Ramos (cell line): Measurements from ENCODE around the gene GOLGB1.
"Not testable (repeated sequence)": the region's sequence is repeated elsewhere in the genome, so short reads cannot be mapped to it uniquely, and the experiment has no call there.

ENCODE experiments used
- in situ Hi-C: fragments of 300-500 bp; cut with MboI; formaldehyde crosslinking; loops from one replicate; pipeline ENCODE4 v1.14.3; 2022; ENCODE audit warnings: low sequenced_read_pairs; ENCODE audit not compliant: unreplicated experiment

GOLGB1 gene

DNA sequence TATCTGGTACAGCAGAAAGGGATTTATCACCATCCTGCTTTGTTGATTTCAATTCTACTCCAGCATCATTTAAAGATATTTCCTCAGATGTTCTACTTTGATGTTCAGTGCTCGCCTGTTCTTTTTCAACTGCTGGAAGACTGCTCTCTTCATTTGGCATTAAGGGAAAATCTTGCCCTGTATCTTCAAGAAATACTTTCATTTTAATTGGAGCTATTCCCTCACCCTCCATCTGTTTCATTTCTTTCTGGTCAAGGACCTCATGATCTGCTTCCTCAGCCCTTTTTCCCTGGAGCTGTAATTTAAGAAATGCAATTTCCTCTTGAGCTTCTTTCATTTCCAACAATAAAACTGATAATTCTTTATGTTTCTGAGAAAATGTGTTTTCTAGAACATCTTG, 51.1 kb downstream of the GOLGB1 start:
- in situ Hi-C loops, result no loop called here

DNA sequence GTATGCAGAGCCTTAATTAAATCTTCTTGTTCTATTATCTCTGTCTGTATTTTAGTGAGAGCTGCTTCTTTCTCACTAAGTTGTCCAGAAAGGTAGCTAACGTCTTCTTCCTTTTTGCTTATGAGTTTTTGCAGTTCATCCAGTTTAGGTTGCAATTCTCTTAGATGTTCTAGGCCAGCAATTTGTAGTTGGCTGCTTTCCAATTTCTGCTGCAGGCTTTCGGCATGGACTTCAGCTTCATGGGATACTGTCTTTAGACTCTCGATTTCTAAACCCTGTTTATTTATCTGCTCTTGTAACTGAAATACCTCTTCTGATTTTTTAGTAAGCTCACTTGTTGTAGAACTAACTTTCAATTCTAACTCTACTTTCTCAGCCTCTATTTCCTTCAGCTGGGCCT, 53.4 kb downstream of the GOLGB1 start:
- in situ Hi-C loops, result no loop called here

DNA sequence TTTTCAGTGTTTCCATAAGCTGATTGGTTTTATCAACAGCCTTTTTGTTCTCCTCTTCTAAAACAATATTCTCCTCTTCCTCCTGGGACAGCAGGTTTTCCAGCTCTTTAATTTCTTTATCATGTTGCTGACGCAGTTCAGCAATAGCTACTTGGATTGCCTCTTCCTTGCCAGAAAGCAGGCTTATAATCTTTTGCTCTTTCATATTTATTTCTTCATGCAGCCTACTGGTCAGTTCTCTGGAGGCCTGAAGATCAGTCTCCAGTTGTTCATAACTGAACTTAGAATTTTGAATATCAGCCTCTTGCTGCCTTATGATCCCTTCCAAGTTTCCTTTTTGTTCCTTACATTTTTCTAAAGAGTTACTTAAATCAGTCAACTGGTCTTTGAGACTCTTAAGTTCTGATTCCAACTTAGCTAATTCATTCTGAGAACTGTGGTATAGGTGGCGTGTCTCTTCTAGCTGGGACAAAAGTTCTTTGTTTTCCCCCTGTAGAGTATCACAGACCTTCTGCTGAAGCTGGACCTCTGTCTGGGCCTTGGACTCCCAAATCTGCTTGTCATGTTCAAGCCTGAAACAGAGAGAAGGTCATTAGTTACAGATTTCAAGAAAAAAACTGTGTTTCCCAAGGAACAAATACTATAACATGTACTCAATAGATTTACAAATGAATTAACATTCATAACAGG, 57.4 kb downstream of the GOLGB1 start:
- in situ Hi-C loops, result no loop called here

DNA sequence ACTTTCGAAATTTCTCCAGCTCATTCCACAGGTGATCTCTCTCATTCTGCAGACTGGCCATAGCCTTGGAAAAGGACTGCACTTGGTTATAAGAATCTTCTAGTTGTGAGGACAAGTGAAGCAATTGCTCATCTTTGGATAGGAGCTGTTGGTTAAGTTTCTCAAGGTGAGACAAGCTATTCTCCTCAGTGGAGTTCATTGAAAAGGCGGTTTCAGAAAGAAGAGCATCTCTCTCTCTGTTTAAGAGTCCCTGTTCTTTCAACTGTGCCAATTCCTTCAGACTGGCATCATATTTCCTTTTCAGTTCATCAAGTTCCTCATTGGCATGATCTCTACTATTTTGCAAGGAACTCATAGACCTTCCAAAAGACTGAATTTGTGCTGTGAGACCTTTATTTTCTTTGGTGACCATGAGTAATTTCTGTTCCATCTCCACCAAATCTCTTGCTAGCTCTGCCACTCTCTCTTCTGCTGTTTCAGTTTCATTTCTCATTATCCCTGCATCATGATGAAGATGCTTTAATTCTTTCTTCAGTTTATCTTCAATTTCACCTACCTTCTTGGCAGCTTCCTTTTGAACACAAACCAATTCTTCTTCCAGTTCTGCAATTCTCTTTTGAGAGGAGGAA, 58.6 kb downstream of the GOLGB1 start:
- in situ Hi-C loops, result no loop called here

DNA sequence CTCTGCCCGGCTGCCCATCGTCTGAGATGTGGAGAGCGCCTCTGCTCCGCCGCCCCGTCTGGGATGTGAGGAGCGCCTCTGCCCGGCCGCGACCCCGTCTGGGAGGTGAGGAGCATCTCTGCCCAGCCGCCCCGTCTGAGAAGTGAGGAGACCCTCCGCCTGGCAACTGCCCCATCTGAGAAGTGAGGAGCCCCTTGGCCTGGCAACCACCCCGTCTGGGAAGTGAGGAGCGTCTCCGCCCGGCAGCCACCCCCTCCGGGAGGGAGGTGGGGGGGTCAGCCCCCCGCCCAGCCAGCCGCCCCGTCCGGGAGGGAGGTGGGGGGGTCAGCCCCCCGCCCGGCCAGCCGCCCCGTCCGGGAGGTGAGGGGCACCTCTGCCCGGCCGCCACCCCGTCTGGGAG, 60.8 kb downstream of the GOLGB1 start:
- in situ Hi-C loops, result not testable (repeated sequence)

DNA sequence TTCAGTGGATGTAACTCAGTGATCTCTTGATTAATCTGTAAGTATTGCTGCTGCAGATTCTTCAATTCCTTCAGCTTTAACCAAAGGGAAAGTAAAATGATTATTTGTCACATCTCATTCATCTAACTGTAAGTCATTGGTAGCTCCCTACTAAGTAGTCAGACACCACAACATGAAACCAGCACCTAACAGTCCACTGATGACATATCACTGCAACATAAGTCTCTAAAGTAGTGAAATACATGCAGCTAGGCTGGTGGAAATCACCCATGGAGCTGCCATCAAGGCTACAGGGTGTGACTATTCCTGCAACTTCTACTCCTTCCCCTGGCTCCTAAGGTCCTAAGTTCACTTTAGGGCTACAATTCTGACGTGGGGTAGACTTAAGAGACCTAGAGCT, 67.7 kb downstream of the GOLGB1 start:
- in situ Hi-C loops, result no loop called here

DNA sequence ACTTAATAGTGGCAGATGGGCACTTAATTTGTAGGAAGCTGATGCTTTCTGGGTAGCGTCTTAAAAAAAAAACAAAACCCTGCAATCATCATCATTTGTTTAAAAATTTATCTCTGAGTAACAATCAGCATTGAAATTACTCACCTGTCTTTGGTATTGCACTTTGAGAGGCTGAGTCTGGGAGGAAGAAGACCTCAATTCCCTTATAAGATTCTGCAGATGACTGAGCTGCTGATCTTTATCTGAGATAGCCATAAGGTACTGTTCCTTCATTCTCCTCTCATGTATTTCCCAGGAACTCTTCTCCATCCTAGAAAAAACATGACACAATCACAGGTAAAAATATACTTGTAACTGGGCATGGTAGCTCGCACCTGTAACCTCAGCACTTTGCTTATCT, 72.4 kb downstream of the GOLGB1 start:
- in situ Hi-C loops, result no loop called here

DNA sequence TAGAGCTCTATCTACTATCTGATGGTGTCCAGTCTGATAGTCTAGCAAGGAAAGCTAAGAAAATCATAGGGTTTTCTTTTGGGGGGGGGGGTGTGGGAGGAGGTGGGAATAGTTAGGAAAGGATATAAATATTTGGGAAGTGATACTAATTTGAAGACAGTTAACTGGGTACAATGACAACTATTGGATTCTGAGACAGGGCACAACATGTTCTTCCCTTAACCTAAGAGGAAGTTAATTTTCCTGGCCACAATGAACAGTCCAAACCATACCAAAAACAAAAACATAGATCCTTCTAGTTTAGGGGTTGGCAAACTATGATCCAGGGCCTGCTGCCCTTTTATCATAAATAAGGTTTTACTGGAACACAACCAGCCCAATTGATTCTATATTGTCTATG, 78.9 kb downstream of the GOLGB1 start:
- in situ Hi-C loops, result no loop called here

DNA sequence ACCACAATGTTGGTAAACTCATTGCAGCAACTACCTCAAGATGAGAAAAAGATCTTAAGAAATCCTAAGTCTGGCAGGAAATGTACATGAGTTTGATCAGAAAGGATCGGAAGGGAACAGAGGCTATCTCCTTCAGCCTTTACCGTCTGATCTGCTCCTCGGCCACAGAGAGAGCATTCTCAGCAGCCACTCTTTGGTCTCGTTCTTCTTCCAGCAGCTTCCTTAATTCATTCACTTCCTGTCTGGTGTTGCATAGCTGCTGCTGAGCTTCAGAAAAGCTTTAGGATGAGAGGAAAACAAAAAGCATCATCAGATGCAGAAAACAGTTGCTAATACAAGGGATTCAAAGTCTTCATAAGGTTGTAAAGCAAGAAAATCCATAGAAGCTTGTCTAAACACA, 82.2 kb downstream of the GOLGB1 start:
- in situ Hi-C loops, result no loop called here

DNA sequence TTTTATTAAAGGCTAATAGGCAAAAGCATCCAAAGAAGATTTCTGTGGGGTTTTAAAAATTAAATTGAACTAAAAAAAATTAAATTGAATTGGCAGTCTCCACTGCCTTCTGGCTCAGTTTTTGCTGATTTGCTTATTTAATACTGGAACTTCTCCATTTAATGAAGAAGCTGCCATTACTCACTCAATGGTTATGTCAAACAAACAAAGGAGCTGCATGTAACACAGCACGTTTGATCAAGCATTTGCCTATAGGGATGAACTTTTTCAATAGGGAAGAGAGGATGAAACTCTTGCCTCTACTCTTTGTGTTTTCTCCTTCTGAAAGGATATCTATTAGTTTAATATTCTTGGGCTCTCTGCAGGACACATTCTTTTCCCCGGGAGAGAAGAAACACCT, 84.1 kb downstream of the GOLGB1 start:
- in situ Hi-C loops, result no loop called here

DNA sequence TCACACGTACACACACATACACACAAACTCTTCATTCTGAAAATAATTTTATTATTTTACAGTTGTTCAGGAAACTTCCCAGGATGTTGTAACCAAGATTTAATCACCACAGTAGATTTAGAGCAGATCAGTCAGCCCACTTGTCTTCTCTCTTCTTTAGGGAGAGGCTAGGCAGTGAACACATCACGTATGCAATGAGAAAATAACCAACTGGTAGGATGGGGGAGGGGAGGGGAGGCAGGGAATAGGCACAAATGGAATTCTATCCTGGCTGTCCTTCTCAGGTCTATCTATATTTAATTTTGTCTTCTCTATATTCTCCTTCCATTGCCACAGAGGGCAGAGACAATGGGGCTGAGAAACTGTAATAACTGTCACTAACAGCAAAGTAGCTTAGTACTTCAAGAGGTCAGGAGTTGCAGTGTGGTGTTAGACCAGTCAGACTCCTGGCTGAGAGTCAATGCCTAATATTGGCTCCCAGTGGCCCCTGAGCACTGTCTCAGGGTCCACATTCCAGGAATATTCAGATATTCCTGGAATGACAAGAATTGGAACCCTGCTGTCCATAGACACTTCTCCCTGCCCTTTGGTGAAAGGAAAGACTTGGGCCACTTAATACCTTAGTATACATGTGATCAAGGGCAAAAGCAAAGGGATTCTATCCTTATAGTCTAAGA, 86.2 kb downstream of the GOLGB1 start:
- in situ Hi-C loops, result no loop called here

DNA sequence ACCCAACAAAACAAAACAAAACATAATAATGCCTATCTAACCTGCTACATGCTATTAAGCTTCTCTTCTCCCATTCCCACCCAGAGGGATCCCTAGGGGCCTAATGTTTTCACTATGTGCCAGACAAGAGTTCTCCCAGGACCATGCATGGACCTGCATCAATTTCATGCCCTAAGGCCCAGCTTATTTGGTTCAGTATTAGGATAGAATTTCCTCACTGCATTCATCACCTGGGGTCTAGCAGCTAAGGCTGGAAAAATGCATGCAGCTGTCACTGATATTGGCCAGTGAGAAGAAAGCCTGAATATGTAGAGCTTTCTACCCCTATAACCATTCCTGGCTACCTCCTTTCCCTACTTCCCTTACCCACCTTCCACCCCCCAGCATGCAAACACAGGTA, 86.8 kb downstream of the GOLGB1 start:
- in situ Hi-C loops, result no loop called here

DNA sequence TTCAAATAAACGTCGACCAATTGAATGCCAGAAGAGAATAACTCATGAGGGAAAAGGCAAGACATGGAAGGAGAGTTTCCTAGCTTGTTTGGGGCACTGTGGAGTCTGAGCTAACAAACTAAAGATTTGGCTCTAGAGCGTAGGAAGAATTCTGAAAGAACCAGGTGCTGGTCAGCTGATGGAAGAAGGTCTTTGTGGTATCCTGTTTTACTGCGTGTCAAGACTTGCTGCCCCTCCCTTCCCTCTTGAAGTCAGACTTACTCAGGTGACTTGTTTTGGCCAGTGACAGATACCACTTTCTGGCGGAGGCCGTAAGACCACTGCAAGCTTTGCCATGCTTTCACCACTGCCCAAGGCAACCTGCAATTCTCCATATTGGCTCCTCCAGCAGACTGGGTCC, 88.2 kb downstream of the GOLGB1 start:
- in situ Hi-C loops, result no loop called here

DNA sequence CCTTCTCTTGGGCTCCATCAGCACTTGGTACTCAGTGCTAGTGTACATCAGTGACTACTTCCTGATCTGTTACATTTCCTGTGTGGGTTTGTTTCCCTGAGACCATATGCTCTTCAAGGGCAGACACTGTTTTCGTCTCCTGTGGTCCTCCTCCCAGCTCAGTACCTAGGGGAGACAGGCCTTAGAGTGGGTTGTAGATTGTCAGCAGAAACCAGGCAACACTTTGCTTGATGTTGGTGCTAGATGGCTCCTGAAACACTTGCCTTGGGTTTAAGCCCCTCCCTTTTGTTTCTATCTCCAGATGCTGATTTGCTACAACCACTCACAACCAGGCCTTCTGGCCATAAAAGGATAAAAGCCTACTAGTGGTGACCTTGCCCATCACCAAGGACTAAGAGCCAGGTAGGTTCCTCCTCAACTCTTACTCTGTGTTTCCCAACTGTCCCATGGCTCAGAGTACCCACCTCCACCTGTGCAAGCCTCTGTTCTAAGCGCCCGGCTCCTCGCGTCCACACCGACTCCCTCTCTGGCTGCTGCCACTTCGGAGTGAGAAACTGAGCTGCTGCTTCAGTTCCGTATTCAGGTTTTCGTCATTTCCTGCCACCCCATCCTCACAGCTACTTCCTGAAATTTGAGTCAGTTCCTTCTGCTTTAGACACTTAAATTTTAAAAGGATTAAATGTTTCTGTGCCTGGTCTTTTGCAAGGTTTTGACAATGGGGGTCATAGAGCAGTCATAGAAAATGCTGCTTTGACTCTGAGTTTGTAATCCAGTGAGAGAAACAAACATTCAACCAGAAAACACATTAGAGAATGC, 89.0 kb downstream of the GOLGB1 start, which contains the start of gene HCLS1:
HCLS1 (minus strand) TSS at position 548 of the 816 bp plus-strand sequence. CDS start 2,556 bp downstream, outside the sequence.
- in situ Hi-C loops, result no loop called here

DNA sequence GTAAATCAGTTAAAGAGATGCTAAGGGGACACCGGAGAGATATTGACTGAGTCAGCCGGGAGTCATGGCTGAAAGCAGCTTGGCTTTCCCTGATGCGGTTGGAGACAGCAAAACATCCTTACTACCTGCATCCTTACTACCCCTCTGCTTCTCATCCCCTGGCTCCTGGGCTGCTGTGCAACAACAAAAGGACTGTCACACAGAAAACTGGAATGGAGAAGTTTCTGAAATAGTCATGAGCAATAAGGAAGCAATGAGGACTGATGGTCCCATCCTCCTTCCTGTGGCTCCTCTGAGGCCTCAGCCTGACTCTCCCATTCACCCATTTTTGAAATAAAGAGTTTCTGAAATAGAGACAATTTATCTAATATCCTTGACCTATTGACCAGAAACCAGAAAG, 90.0 kb downstream of the GOLGB1 start:
- in situ Hi-C loops, result no loop called here

DNA sequence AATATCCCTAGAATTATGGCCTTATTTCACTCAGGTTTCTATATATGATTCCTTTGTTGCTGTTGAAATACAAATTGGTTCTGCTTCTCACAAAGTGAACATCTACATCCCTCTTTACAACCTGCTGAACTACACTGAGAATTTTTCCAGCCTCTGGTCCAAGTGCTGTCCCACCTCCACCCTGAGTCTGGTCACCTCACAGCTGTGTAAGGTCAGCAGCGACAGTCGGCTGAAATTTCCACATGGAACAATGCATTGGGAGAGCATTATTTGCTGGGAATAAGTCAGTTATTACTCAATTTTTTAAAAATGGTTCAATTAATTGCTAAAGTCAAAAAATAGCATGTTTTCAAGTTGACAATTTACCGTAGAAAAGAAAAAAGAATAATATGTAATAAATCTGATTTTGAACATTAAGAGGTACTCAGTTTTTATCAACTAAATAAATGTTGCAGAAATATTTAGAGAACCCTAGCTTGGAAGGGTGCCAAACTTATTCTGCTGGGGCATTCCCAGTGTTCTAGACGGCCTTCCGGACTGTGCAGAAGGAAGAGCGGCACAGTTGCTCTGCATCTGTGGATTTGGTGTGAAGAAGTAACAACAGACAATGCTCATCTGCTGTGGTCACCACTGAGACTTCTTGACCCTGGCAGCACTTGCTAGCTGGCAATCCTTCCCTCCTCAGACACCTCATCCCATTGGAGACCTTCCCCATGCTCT, 90.7 kb downstream of the GOLGB1 start:
- in situ Hi-C loops, result no loop called here

DNA sequence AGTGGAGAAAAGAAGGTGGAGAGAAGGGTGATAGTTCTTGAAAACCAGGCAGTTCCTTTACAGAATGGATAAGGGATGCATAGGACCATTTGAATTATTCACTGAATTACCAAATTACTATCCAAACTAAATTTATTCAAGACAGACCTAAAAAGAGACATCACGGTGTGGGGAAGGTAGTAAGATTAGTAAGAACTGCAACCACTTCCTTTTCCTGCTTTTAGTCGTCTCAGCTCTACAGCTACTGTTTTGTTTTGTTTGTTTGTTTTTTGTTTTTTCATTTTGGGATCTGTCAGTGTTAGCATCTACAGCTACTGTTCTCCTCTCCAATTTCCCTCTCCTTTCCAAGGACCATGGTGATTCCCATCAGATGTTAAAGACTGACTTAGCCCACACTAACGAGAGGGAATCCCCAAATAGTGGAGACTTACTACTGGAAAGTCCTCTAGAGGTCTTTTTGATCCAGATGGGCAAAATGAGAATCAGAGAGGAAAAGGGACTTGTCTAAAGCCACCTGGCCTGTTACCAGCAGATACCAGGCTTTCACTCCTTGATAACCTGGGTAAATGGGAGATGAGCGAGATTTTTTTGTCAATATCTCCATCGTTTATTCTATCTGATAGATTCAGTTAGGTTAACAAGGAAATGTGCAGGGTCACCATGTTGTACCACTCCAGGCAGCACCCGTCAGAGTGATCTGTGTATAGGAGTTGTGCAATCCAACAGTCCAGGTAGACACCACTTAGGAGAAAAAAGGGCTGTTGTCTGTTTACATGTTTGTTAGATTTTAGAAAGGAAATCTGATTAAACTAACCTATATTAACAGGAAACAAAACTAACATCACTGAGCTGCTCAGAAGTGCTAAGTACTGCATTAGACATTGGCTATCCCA, 94.8 kb downstream of the GOLGB1 start:
- in situ Hi-C loops, result no loop called here

DNA sequence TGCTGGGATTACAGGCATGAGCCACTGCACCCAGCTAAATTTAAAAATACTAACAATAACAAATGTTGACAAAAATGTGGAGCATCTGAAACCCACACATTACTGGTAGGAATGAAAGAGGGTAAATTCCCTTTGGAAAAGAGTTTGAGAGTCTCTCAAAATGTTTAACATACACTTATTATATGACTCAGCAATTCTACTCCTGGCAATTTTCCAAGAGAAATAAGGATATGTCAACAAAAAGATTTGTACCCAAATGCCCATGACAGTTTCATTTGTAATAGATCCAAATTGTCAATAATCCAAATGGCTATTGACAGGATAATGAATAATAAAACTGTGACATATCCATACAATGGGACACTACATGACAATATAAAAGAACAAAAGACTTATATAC, 97.9 kb downstream of the GOLGB1 start:
- in situ Hi-C loops, result no loop called here

DNA sequence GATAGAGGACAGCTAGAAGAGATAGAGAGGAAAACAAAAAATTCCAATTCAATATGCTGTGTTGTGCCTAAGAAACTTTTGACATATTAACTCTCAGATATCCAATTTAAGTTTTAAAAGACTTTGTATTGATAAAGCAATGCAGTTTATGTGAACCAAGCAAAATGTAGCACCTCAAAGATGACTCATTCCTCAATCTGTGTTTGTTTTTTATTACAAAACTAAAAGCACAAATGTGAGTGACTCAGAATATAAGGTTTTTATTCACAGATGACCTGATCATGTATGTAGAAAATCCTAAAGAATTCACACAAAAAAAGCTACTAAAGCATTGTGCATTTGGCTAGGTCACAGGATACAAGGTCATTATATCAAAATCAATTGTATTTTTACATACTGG, 99.9 kb downstream of the GOLGB1 start:
- in situ Hi-C loops, result no loop called here
